Loucy (cell line): ENCODE data around the gene OSTM1.

Experiments
- CTCF ChIP-seq: fragments of 200-600 bp; sonication (generic); conservative IDR thresholded peaks from 2 replicates; pipeline ENCODE4 v1.5.1; 2014; ENCODE audit warnings: mild to moderate bottlenecking, antibody characterized with exemption, low read length
- EZH2phosphoT487 ChIP-seq: fragments of 200-600 bp; IDR thresholded peaks from 2 replicates; pipeline ENCODE4 v1.6.1; 2018; ENCODE audit warnings: antibody characterized with exemption, mild to moderate bottlenecking, moderate library complexity, borderline replicate concordance

GRCh38 chr6:108117427-108118358 is 43.2 kb upstream of the OSTM1 start:
- no peak for TF ChIP-seq CTCF
- TF ChIP-seq EZH2phosphoT487: no peak
